GM18520 (cell line): ENCODE measurements around the gene ITLN2.
"Not testable (repeated sequence)": the region's sequence is repeated elsewhere in the genome, so short reads cannot be mapped to it uniquely, and the experiment has no call there.

Source experiments
- ATAC-seq: cut with Tn5 transposase; IDR thresholded peaks from one replicate; pipeline ENCODE4 v1.9.1; 2021; ENCODE audit not compliant: unreplicated experiment

The ITLN2 gene

GRCh38 chr1:160910170-160910750, 44.3 kb downstream of the ITLN2 start:
- no peak for ATAC-seq

GRCh38 chr1:160907976-160908375, 46.6 kb downstream of the ITLN2 start:
- no peak for ATAC-seq

GRCh38 chr1:160905617-160905989, 49.0 kb downstream of the ITLN2 start:
- ATAC-seq = no peak

- ATAC-seq = no peak
These were observed 49.6 kb downstream of the ITLN2 start for GRCh38 chr1:160904783-160905616.

GRCh38 chr1:160902251-160902650, 52.4 kb downstream of the ITLN2 start:
- ATAC-seq = not testable (repeated sequence)

GRCh38 chr1:160901768-160902167, 52.8 kb downstream of the ITLN2 start:
- no peak for ATAC-seq

GRCh38 chr1:160900683-160901082, 53.9 kb downstream of the ITLN2 start:
- not testable (repeated sequence) for ATAC-seq
